Ectodermal cell (in vitro differentiated cells): ENCODE results near the gene TET1. TPM values are rescaled to one million over a fixed set of nuclear protein-coding genes. Genes with fewer than 3 reads are reported as not detected.
A peak's percentile ranks its signal among the peaks of the same experiment; 100 is the strongest.
"Not testable (repeated sequence)": the region's sequence is repeated elsewhere in the genome, so short reads cannot be mapped to it uniquely, and the experiment has no call there.

Source experiments
- H3K27ac ChIP-seq: 2 replicates; pipeline ENCODE4 v1.7.0; 2013; ENCODE audit warnings: mild to moderate bottlenecking, low read depth, low read length; ENCODE audit not compliant: insufficient read depth, poor library complexity, severe bottlenecking
- H3K27me3 ChIP-seq: 2 replicates; pipeline ENCODE4 v1.7.0; 2013; ENCODE audit warnings: mild to moderate bottlenecking, low read length; ENCODE audit not compliant: insufficient read depth, control insufficient read depth, poor library complexity, severe bottlenecking
- H3K36me3 ChIP-seq: one replicate; pipeline ENCODE4 v1.7.0; 2013; ENCODE audit warnings: low read length; ENCODE audit not compliant: control insufficient read depth, insufficient read depth
- H3K4me1 ChIP-seq: one replicate; pipeline ENCODE4 v1.7.0; 2013; ENCODE audit warnings: low read length; ENCODE audit not compliant: control insufficient read depth, insufficient read depth
- H3K4me3 ChIP-seq: 2 replicates; pipeline ENCODE4 v1.7.0; 2013; ENCODE audit warnings: low read depth, low read length, control low read depth; ENCODE audit not compliant: insufficient read depth
- H3K9me3 ChIP-seq: 2 replicates; pipeline ENCODE4 v1.7.0; 2013; ENCODE audit warnings: mild to moderate bottlenecking, low read length, moderate library complexity; ENCODE audit not compliant: control insufficient read depth
- WGBS, 2 experiments: methylation state at CpG; one replicate each; pipeline ENCODE4 v1.1.7; 2013; ENCODE audit warnings: missing lambda C conversion rate in 2 of 2; 5-methylcytosine and 5-hydroxymethylcytosine counted together
- polyA plus RNA-seq, 4 experiments: library from polyadenylated mRNA; stranded (reverse); fragments of 50-300 nt; gene quantifications; one replicate each; pipeline ENCODE4 v1.2.3, GENCODE V29; 2013

Gene TET1
- 30.7 TPM for polyA plus RNA-seq (2013, experiment 1 of 4)
- 35.0 TPM for polyA plus RNA-seq (2013, experiment 2 of 4)
- 30.0 TPM for polyA plus RNA-seq (2013, experiment 3 of 4)
- polyA plus RNA-seq (2013, experiment 4 of 4), result 35.1 TPM

- Histone ChIP-seq H3K4me3 (peak within 1 kb of the TSS; percentile 86), H3K9me3 (no peaks in the 10 kb centered on the region), H3K27me3 (no peaks in the 10 kb centered on the region), H3K4me1 (peaks cover 8% of the 10 kb centered on the region), H3K27ac (peak within 1 kb of the TSS; percentile 68), H3K36me3 (no peaks in the 10 kb centered on the region)
- WGBS, 2 experiments, result 0 to 1% methylated on average over 66 of the region's 66 CpGs
Measured at GRCh38 chr10:68560186-68560942, at the start of gene TET1. TSS of gene TET1 (plus strand) at chr10:68560337. CDS start at chr10:68572339, 12,002 bp downstream.

- WGBS, 2 experiments, result 94 to 98% methylated on average over 2 of the region's 2 CpGs
- not testable (repeated sequence) for H3K27ac ChIP-seq
Measured at GRCh38 chr10:68516216-68516615, 43.9 kb upstream of the TET1 start.

GRCh38 chr10:68516766-68517165, 43.4 kb upstream of the TET1 start:
- Histone ChIP-seq H3K4me1 (no peaks in the 10 kb centered on the region), H3K27me3 (no peaks in the 10 kb centered on the region), H3K27ac (no peak overlapping the region), H3K36me3 (no peaks in the 10 kb centered on the region), H3K4me3 (no peak overlapping the region), H3K9me3 (no peaks in the 10 kb centered on the region)
- WGBS, 2 experiments, result 70 to 76% methylated on average over 4 of the region's 4 CpGs

More at GRCh38 chr10:68516216-68516615, 43.9 kb upstream of the TET1 start:
- not testable (repeated sequence) for H3K4me3 ChIP-seq, H3K36me3 ChIP-seq, H3K27me3 ChIP-seq, H3K9me3 ChIP-seq, H3K4me1 ChIP-seq

GRCh38 chr10:68517188-68517587, 42.9 kb upstream of the TET1 start:
- 92 to 97% methylated on average over 3 to 4 of the region's 5 CpGs for WGBS, 2 experiments
- Histone ChIP-seq H3K4me1 (no peaks in the 10 kb centered on the region), H3K36me3 (no peaks in the 10 kb centered on the region), H3K4me3 (no peak overlapping the region), H3K9me3 (no peaks in the 10 kb centered on the region), H3K27ac (no peak overlapping the region), H3K27me3 (no peaks in the 10 kb centered on the region)

GRCh38 chr10:68518609-68519008, 41.5 kb upstream of the TET1 start:
- WGBS, 2 experiments, result 94 to 95% methylated on average over 9 to 10 of the region's 11 CpGs
- H3K9me3 ChIP-seq, H3K4me1 ChIP-seq, H3K27ac ChIP-seq, H3K36me3 ChIP-seq, H3K4me3 ChIP-seq, H3K27me3 ChIP-seq: not testable (repeated sequence)

GRCh38 chr10:68525490-68526038, 34.6 kb upstream of the TET1 start:
- 73 to 100% methylated on average over 1 to 3 of the region's 5 CpGs for WGBS, 2 experiments
- not testable (repeated sequence) for H3K4me1 ChIP-seq, H3K4me3 ChIP-seq, H3K9me3 ChIP-seq, H3K27me3 ChIP-seq, H3K27ac ChIP-seq, H3K36me3 ChIP-seq

- no peaks in the 10 kb centered on the region for H3K27me3 ChIP-seq
- H3K9me3 ChIP-seq, result no peaks in the 10 kb centered on the region
- peak overlapping the region; percentile 74 for H3K4me3 ChIP-seq
- H3K4me1 ChIP-seq, result peaks cover 7% of the 10 kb centered on the region
- WGBS, 2 experiments, result 2 to 4% methylated on average over 11 of the region's 11 CpGs
- H3K36me3 ChIP-seq, result no peaks in the 10 kb centered on the region
- H3K27ac ChIP-seq, result peak overlapping the region; percentile 47
Measured at GRCh38 chr10:68526634-68527307, 33.4 kb upstream of the TET1 start.

- 85% methylated on average over 9 of the region's 9 CpGs for WGBS, 2 experiments
- no peaks in the 10 kb centered on the region for H3K36me3 ChIP-seq
- no peaks in the 10 kb centered on the region for H3K9me3 ChIP-seq
- H3K27me3 ChIP-seq, result no peaks in the 10 kb centered on the region
- no peak overlapping the region for H3K27ac ChIP-seq
- no peak overlapping the region for H3K4me3 ChIP-seq
- H3K4me1 ChIP-seq, result no peaks in the 10 kb centered on the region
Measured at GRCh38 chr10:68536973-68537372, 23.2 kb upstream of the TET1 start.

GRCh38 chr10:68537796-68538195, 22.3 kb upstream of the TET1 start:
- Histone ChIP-seq H3K36me3 (no peaks in the 10 kb centered on the region), H3K4me1 (no peaks in the 10 kb centered on the region), H3K4me3 (no peak overlapping the region), H3K9me3 (no peaks in the 10 kb centered on the region), H3K27me3 (no peaks in the 10 kb centered on the region), H3K27ac (no peak overlapping the region)
- 93% methylated on average over 6 of the region's 6 CpGs for WGBS, 2 experiments
